ENCODE data around the gene NOTCH2.
A peak's percentile ranks its signal among the peaks of the same experiment; 100 is the strongest.

The NOTCH2 gene

GRCh38 chr1:119959268-119960220, 109.9 kb downstream of the NOTCH2 start:
- Mint-ChIP-seq H3K27me3 (no peaks in the 10 kb centered on the region), H3K27ac (no peak overlapping the region), H3K36me3 (ENCODE audit: insufficient read depth) (peaks cover 20% of the 10 kb centered on the region), H3K9me3 (no peaks in the 10 kb centered on the region), H3K4me1 (ENCODE audit: low read depth in 2 of 2) (peaks cover 2 to 4% of the 10 kb centered on the region in 2 donors), H3K4me3 (no peak overlapping the region)
- DNase-seq (no peak), ATAC-seq (replicated peaks) (no peak)

- H3K9me3 Mint-ChIP-seq, result no peaks in the 10 kb centered on the region
- peak overlapping the region in 1 of 2 donors; percentile 65 for H3K27ac Mint-ChIP-seq
- no peak overlapping the region for H3K4me3 Mint-ChIP-seq
- ATAC-seq (replicated peaks) (no peak), DNase-seq (no peak)
- H3K4me1 Mint-ChIP-seq (ENCODE audit: low read depth in 2 of 2), result peaks cover 2 to 4% of the 10 kb centered on the region in 2 donors
- peaks cover 14% of the 10 kb centered on the region for H3K36me3 Mint-ChIP-seq (ENCODE audit: insufficient read depth)
- no peaks in the 10 kb centered on the region for H3K27me3 Mint-ChIP-seq
Measured at GRCh38 chr1:119958223-119958622, 111.2 kb downstream of the NOTCH2 start.

- DNase-seq, result no peak
- H3K9me3 Mint-ChIP-seq, result no peaks in the 10 kb centered on the region
- H3K4me1 Mint-ChIP-seq (ENCODE audit: low read depth in 2 of 2), result peaks cover 0 to 2% of the 10 kb centered on the region in 2 donors
- no peaks in the 10 kb centered on the region for H3K27me3 Mint-ChIP-seq
- peaks cover 12% of the 10 kb centered on the region for H3K36me3 Mint-ChIP-seq (ENCODE audit: insufficient read depth)
- H3K27ac Mint-ChIP-seq, result peak overlapping the region in 1 of 2 donors; percentile 31
- no peak overlapping the region for H3K4me3 Mint-ChIP-seq
- no peak for ATAC-seq (replicated peaks)
Measured at GRCh38 chr1:119956306-119956705, 113.2 kb downstream of the NOTCH2 start.

GRCh38 chr1:119954476-119955422, 114.7 kb downstream of the NOTCH2 start:
- Mint-ChIP-seq H3K36me3 (ENCODE audit: insufficient read depth) (peaks cover 20% of the 10 kb centered on the region), H3K4me3 (no peak overlapping the region), H3K4me1 (ENCODE audit: low read depth in 2 of 2) (peaks cover 0 to 2% of the 10 kb centered on the region in 2 donors), H3K27ac (no peak overlapping the region), H3K9me3 (no peaks in the 10 kb centered on the region), H3K27me3 (no peaks in the 10 kb centered on the region)
- no peak for DNase-seq
- no peak for ATAC-seq (replicated peaks)

GRCh38 chr1:119953266-119953998, 116.0 kb downstream of the NOTCH2 start:
- Mint-ChIP-seq H3K4me1 (ENCODE audit: low read depth in 2 of 2) (peaks cover 0 to 2% of the 10 kb centered on the region in 2 donors), H3K27me3 (no peaks in the 10 kb centered on the region), H3K36me3 (ENCODE audit: insufficient read depth) (peaks cover 27% of the 10 kb centered on the region), H3K4me3 (no peak overlapping the region), H3K27ac (no peak overlapping the region), H3K9me3 (no peaks in the 10 kb centered on the region)
- no peak for ATAC-seq (replicated peaks)
- no peak for DNase-seq

- Mint-ChIP-seq H3K27me3 (no peaks in the 10 kb centered on the region), H3K27ac (no peak overlapping the region), H3K4me3 (no peak overlapping the region), H3K36me3 (ENCODE audit: insufficient read depth) (peaks cover 33% of the 10 kb centered on the region), H3K9me3 (no peaks in the 10 kb centered on the region), H3K4me1 (ENCODE audit: low read depth in 2 of 2) (peaks cover 0 to 2% of the 10 kb centered on the region in 2 donors)
- ATAC-seq (replicated peaks), result no peak
- no peak for DNase-seq
Measured at GRCh38 chr1:119952496-119952895, 117.0 kb downstream of the NOTCH2 start.

- ATAC-seq (replicated peaks), result peak; percentile 59
- H3K4me1 Mint-ChIP-seq (ENCODE audit: low read depth in 2 of 2), result peaks cover 0 to 7% of the 10 kb centered on the region in 2 donors
- H3K27ac Mint-ChIP-seq, result no peak overlapping the region
- peak; percentile 57 to 59 (median 57) for DNase-seq
- peaks cover 43% of the 10 kb centered on the region for H3K36me3 Mint-ChIP-seq (ENCODE audit: insufficient read depth)
- no peak overlapping the region for H3K4me3 Mint-ChIP-seq
- no peaks in the 10 kb centered on the region for H3K27me3 Mint-ChIP-seq
- H3K9me3 Mint-ChIP-seq, result no peaks in the 10 kb centered on the region
Measured at GRCh38 chr1:119948342-119949214, 120.9 kb downstream of the NOTCH2 start.

- Mint-ChIP-seq H3K36me3 (ENCODE audit: insufficient read depth) (peaks cover 43% of the 10 kb centered on the region), H3K9me3 (no peaks in the 10 kb centered on the region), H3K27ac (peak overlapping the region in 1 of 2 donors; percentile 29), H3K27me3 (no peaks in the 10 kb centered on the region), H3K4me3 (no peak overlapping the region), H3K4me1 (ENCODE audit: low read depth in 2 of 2) (peaks cover 0 to 7% of the 10 kb centered on the region in 2 donors)
- ATAC-seq (replicated peaks) (no peak), DNase-seq (no peak)
Measured at GRCh38 chr1:119947468-119947867, 122.0 kb downstream of the NOTCH2 start.

GRCh38 chr1:119946724-119947123, 122.7 kb downstream of the NOTCH2 start:
- no peaks in the 10 kb centered on the region for H3K27me3 Mint-ChIP-seq
- ATAC-seq (replicated peaks) (no peak), DNase-seq (no peak)
- H3K27ac Mint-ChIP-seq, result peak overlapping the region; percentile 26 to 29
- H3K36me3 Mint-ChIP-seq (ENCODE audit: insufficient read depth), result peaks cover 48% of the 10 kb centered on the region
- H3K4me3 Mint-ChIP-seq, result no peak overlapping the region
- no peaks in the 10 kb centered on the region for H3K9me3 Mint-ChIP-seq
- peaks cover 0 to 7% of the 10 kb centered on the region in 2 donors for H3K4me1 Mint-ChIP-seq (ENCODE audit: low read depth in 2 of 2)

GRCh38 chr1:119943216-119943615, 126.2 kb downstream of the NOTCH2 start:
- Mint-ChIP-seq H3K4me3 (no peak overlapping the region), H3K27ac (no peak overlapping the region), H3K4me1 (ENCODE audit: low read depth in 2 of 2) (peaks cover 0 to 7% of the 10 kb centered on the region in 2 donors), H3K27me3 (no peaks in the 10 kb centered on the region), H3K36me3 (ENCODE audit: insufficient read depth) (peaks cover 46% of the 10 kb centered on the region), H3K9me3 (no peaks in the 10 kb centered on the region)
- ATAC-seq (replicated peaks) (no peak), DNase-seq (no peak)

- ATAC-seq (replicated peaks) (no peak), DNase-seq (no peak)
- peaks cover 0 to 10% of the 10 kb centered on the region in 2 donors for H3K4me1 Mint-ChIP-seq (ENCODE audit: low read depth in 2 of 2)
- H3K36me3 Mint-ChIP-seq (ENCODE audit: insufficient read depth), result peaks cover 51% of the 10 kb centered on the region
- H3K4me3 Mint-ChIP-seq, result no peak overlapping the region
- no peaks in the 10 kb centered on the region for H3K27me3 Mint-ChIP-seq
- no peaks in the 10 kb centered on the region for H3K9me3 Mint-ChIP-seq
- no peak overlapping the region for H3K27ac Mint-ChIP-seq
Measured at GRCh38 chr1:119941392-119941791, 128.1 kb downstream of the NOTCH2 start.

- no peak for DNase-seq
- Mint-ChIP-seq H3K36me3 (ENCODE audit: insufficient read depth) (peaks cover 58% of the 10 kb centered on the region), H3K4me1 (ENCODE audit: low read depth in 2 of 2) (peaks cover 0 to 5% of the 10 kb centered on the region in 2 donors), H3K4me3 (no peak overlapping the region), H3K9me3 (no peaks in the 10 kb centered on the region), H3K27ac (no peak overlapping the region), H3K27me3 (no peaks in the 10 kb centered on the region)
- no peak for ATAC-seq (replicated peaks)
Measured at GRCh38 chr1:119940697-119941096, 128.8 kb downstream of the NOTCH2 start.
